Fibroblast of skin of left quadriceps (primary cell): ENCODE data around the gene ERH.
"Not testable (repeated sequence)": the region's sequence is repeated elsewhere in the genome, so short reads cannot be mapped to it uniquely, and the experiment has no call there.

Experiments
- DNase-seq, 2 experiments: peaks; one replicate each; pipeline ENCODE4 v3.0.0-alpha.2; 2013; ENCODE audit warnings: low read depth in 2 of 2

Gene ERH

GRCh38 chr14:69395929-69396328 is 2.2 kb downstream of the ERH start:
- no peak for DNase-seq

GRCh38 chr14:69392481-69392880 is 5.6 kb downstream of the ERH start:
- DNase-seq: no peak

GRCh38 chr14:69391400-69391799 is 6.7 kb downstream of the ERH start:
- DNase-seq: not testable (repeated sequence)

GRCh38 chr14:69387311-69387710 is 10.8 kb downstream of the ERH start:
- DNase-seq: no peak

- DNase-seq: no peak
Measured at GRCh38 chr14:69378274-69378673, 19.8 kb downstream of the ERH start.

GRCh38 chr14:69376439-69376838 is 21.7 kb downstream of the ERH start:
- no peak for DNase-seq

- no peak for DNase-seq
Measured at GRCh38 chr14:69375722-69376121, 22.4 kb downstream of the ERH start.

GRCh38 chr14:69375182-69375581 is 22.9 kb downstream of the ERH start:
- DNase-seq: no peak

- no peak for DNase-seq
Measured at GRCh38 chr14:69374235-69374634, 23.9 kb downstream of the ERH start.

GRCh38 chr14:69373104-69373503 is 25.0 kb downstream of the ERH start:
- DNase-seq: no peak

GRCh38 chr14:69372146-69372545 is 26.0 kb downstream of the ERH start:
- no peak for DNase-seq

- no peak for DNase-seq
Measured at GRCh38 chr14:69370061-69370460, 28.0 kb downstream of the ERH start.

- no peak for DNase-seq
Measured at GRCh38 chr14:69368381-69368780, 29.7 kb downstream of the ERH start.

- DNase-seq: no peak
Measured at GRCh38 chr14:69366761-69367160, 31.3 kb downstream of the ERH start.

- DNase-seq: no peak
Measured at GRCh38 chr14:69366069-69366468, 32.0 kb downstream of the ERH start.

GRCh38 chr14:69364378-69364777 is 33.7 kb downstream of the ERH start:
- no peak for DNase-seq

- no peak for DNase-seq
Measured at GRCh38 chr14:69363964-69364363, 34.1 kb downstream of the ERH start.

GRCh38 chr14:69363055-69363454 is 35.0 kb downstream of the ERH start:
- DNase-seq: no peak

GRCh38 chr14:69360438-69361108 is 37.5 kb downstream of the ERH start:
- no peak for DNase-seq

GRCh38 chr14:69358966-69359365 is 39.1 kb downstream of the ERH start:
- DNase-seq: no peak

GRCh38 chr14:69358233-69358963 is 39.7 kb downstream of the ERH start:
- DNase-seq: no peak

- no peak for DNase-seq
Measured at GRCh38 chr14:69357544-69358200, 40.4 kb downstream of the ERH start.
